Measurements from ENCODE around the gene MROH2A. TPM values are rescaled to one million over a fixed set of nuclear protein-coding genes. Genes with fewer than 3 reads are reported as not detected.

The MROH2A gene
- polyA plus RNA-seq, 3 donors: not detected

DNA sequence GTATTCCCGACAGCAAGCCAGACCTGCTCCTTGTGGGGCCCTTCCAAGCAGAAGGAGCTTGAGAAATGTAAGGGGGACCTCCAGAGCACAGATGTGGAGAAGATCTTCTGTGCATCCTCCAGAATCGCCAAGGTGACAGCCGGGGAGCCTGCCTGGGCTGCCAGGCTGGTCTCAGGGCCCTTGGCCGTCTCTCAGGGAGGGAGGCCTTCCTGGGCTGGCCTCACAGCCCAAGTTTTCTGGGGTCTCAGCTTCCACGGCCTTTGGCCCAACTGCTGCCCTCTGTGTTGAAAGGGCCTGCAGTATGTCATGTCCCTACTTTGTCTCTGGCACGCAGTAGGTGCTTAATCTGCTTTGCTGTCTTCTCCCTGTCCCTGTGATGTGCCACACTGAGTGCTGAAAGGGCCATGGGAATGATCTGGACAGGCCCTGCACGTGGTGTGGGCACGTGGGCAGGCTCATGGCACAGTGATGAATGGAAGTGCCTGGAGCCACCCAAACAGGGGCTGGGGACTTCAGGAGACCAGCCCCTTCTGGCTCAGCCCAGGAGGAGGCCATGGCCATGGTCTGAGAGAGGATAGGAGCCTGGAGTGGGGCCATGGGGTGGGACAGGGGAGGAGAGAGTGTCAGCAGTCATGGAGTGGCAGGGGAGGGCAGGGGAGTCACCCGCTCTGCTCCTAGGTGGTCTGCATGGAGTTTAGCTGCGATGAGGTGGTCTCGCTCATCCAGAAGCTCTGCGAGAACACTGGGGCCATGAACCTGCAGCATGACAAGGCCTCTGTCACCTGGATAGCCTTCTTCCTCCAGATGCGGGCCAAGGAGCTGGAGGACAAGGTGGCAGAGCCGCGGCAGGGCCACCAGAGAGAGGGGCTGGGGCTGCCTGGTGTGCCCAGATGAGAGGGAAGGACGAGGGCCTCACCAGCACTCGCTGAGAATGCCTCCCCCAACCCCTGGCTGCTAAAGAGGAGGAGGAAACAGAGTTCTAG lies 40.8 kb downstream of the MROH2A start:
- H2AFZ ChIP-seq (ENCODE audit: insufficient read depth, low read depth, low read length, poor library complexity, severe bottlenecking): no peak overlapping the region
- H3K4me3 ChIP-seq (replicated peaks in 1 of 3; ENCODE audit: low read depth in 2 of 3, low read length in 3 of 3): no peak overlapping the region
- Mint-ChIP-seq H3K4me3 (no peak overlapping the region), H3K27ac (no peak overlapping the region), H3K9me3 (peaks cover 0 to 2% (median 0%) of the 10 kb centered on the region in 7 donors), H3K36me3 (no peaks in the 10 kb centered on the region), H3K27me3 (ENCODE audit: low read depth in 3 of 3) (peaks cover 2 to 7% (median 7%) of the 10 kb centered on the region in 3 donors), H3K4me1 (peaks cover 7% of the 10 kb centered on the region)
- TF ChIP-seq, protein P1, sequence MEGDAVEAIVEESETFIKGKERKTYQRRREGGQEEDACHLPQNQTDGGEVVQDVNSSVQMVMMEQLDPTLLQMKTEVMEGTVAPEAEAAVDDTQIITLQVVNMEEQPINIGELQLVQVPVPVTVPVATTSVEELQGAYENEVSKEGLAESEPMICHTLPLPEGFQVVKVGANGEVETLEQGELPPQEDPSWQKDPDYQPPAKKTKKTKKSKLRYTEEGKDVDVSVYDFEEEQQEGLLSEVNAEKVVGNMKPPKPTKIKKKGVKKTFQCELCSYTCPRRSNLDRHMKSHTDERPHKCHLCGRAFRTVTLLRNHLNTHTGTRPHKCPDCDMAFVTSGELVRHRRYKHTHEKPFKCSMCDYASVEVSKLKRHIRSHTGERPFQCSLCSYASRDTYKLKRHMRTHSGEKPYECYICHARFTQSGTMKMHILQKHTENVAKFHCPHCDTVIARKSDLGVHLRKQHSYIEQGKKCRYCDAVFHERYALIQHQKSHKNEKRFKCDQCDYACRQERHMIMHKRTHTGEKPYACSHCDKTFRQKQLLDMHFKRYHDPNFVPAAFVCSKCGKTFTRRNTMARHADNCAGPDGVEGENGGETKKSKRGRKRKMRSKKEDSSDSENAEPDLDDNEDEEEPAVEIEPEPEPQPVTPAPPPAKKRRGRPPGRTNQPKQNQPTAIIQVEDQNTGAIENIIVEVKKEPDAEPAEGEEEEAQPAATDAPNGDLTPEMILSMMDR (IDR thresholded peaks at IDR 0.05): no peak
- DNase-seq: no peak
- 83% methylated on average over 9 of the region's 17 CpGs for WGBS (ENCODE audit: insufficient coverage)
- no peak overlapping the region for H3K4me2 ChIP-seq (replicated peaks; ENCODE audit: extremely low read depth, low read length, poor library complexity, severe bottlenecking)
- no peak overlapping the region for H3K9ac ChIP-seq (ENCODE audit: insufficient read depth, low read length, poor library complexity, severe bottlenecking)
- intact Hi-C loops (cut with micrococcal nuclease): no loop called here
- no peaks in the 10 kb centered on the region for H3K36me3 ChIP-seq (replicated peaks in 1 of 2; ENCODE audit: control insufficient read depth in 1 of 2, insufficient read depth in 2 of 2, low read length in 2 of 2)
- no peaks in the 10 kb centered on the region for H3K27me3 ChIP-seq (ENCODE audit: control insufficient read depth in 2 of 2, insufficient read depth in 2 of 2, low read length in 2 of 2)
- H3K79me2 ChIP-seq (ENCODE audit: insufficient read depth, low read length): no peaks in the 10 kb centered on the region
- no peak overlapping the region for H3K27ac ChIP-seq (ENCODE audit: low read depth in 1 of 2, low read length in 2 of 2)
- no peaks in the 10 kb centered on the region for H3K9me3 ChIP-seq (replicated peaks in 1 of 2; ENCODE audit: control insufficient read depth in 1 of 2, insufficient read depth in 1 of 2, low read length in 2 of 2)
- H4K20me1 ChIP-seq (ENCODE audit: insufficient read depth, low read length): no peaks in the 10 kb centered on the region
- peaks cover 4 to 8% of the 10 kb centered on the region in 2 donors for H3K4me1 ChIP-seq (ENCODE audit: control insufficient read depth in 1 of 2, insufficient read depth in 2 of 2, low read length in 2 of 2)

- no peaks in the 10 kb centered on the region for H3K9me3 Mint-ChIP-seq
- peaks cover 7% of the 10 kb centered on the region for H3K4me1 Mint-ChIP-seq
- Histone ChIP-seq H3K36me3 (replicated peaks in 1 of 2; ENCODE audit: control insufficient read depth in 1 of 2, insufficient read depth in 2 of 2, low read length in 2 of 2) (no peaks in the 10 kb centered on the region), H3K27me3 (ENCODE audit: control insufficient read depth in 2 of 2, insufficient read depth in 2 of 2, low read length in 2 of 2) (no peaks in the 10 kb centered on the region), H3K79me2 (ENCODE audit: insufficient read depth, low read length) (no peaks in the 10 kb centered on the region), H3K27ac (ENCODE audit: low read depth in 1 of 2, low read length in 2 of 2) (no peak overlapping the region), H3K4me1 (ENCODE audit: control insufficient read depth in 1 of 2, insufficient read depth in 2 of 2, low read length in 2 of 2) (peaks cover 4 to 8% of the 10 kb centered on the region in 2 donors), H3K9me3 (replicated peaks in 1 of 2; ENCODE audit: control insufficient read depth in 1 of 2, insufficient read depth in 1 of 2, low read length in 2 of 2) (no peaks in the 10 kb centered on the region), H2AFZ (ENCODE audit: insufficient read depth, low read depth, low read length, poor library complexity, severe bottlenecking) (no peak overlapping the region), H3K9ac (ENCODE audit: insufficient read depth, low read length, poor library complexity, severe bottlenecking) (no peak overlapping the region), H4K20me1 (ENCODE audit: insufficient read depth, low read length) (no peaks in the 10 kb centered on the region), H3K4me3 (replicated peaks in 1 of 3; ENCODE audit: low read depth in 2 of 3, low read length in 3 of 3) (no peak overlapping the region), H3K4me2 (replicated peaks; ENCODE audit: extremely low read depth, low read length, poor library complexity, severe bottlenecking) (no peak overlapping the region)
- 95% methylated on average over 16 of the region's 18 CpGs for WGBS (ENCODE audit: insufficient coverage)
- TF ChIP-seq, protein P1 (IDR thresholded peaks at IDR 0.05): no peak
- H3K27ac Mint-ChIP-seq: no peak overlapping the region
- H3K27me3 Mint-ChIP-seq (ENCODE audit: low read depth in 3 of 3): peaks cover 2 to 7% (median 3%) of the 10 kb centered on the region in 3 donors
- no peaks in the 10 kb centered on the region for H3K36me3 Mint-ChIP-seq
- intact Hi-C loops (cut with micrococcal nuclease): no loop called here
- no peak overlapping the region for H3K4me3 Mint-ChIP-seq
- no peak for DNase-seq
These were observed 42.0 kb downstream of the MROH2A start for GRCh38 chr2:233819884-233820773.
